ENCODE results near the gene JTB.

DNA sequence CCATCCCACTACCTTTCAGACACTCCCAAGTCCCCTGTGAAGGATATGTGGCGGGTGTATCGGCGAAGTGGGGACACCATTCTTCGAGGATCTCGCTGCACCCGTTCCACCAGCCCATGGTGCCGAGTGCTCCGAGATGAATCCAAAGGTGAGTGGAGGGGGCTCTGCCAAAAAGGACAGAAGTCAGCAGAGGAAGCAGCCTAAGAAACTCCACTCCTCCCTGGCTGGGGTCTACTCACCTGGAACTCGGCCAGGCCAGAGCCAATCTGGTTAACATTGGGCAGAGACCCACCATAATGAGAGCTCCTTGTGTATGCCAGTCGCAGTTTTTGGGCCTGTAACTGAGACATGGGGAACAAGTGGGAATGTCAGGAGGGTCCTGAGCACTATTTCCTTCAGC, 22.6 kb downstream of the JTB start:
- TF ChIP-seq, protein P1, sequence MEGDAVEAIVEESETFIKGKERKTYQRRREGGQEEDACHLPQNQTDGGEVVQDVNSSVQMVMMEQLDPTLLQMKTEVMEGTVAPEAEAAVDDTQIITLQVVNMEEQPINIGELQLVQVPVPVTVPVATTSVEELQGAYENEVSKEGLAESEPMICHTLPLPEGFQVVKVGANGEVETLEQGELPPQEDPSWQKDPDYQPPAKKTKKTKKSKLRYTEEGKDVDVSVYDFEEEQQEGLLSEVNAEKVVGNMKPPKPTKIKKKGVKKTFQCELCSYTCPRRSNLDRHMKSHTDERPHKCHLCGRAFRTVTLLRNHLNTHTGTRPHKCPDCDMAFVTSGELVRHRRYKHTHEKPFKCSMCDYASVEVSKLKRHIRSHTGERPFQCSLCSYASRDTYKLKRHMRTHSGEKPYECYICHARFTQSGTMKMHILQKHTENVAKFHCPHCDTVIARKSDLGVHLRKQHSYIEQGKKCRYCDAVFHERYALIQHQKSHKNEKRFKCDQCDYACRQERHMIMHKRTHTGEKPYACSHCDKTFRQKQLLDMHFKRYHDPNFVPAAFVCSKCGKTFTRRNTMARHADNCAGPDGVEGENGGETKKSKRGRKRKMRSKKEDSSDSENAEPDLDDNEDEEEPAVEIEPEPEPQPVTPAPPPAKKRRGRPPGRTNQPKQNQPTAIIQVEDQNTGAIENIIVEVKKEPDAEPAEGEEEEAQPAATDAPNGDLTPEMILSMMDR (IDR thresholded peaks at IDR 0.05): no peak
- no peak for TF ChIP-seq POLR2AphosphoS5 (IDR thresholded peaks at IDR 0.05; ENCODE audit: low read depth, low read length)
- no peak for TF ChIP-seq REST (IDR thresholded peaks at IDR 0.05; ENCODE audit: insufficient read depth in 1 of 2, low read depth in 2 of 2, low read length in 1 of 2)
